ENCODE data around the gene CD81.

Gene CD81

DNA sequence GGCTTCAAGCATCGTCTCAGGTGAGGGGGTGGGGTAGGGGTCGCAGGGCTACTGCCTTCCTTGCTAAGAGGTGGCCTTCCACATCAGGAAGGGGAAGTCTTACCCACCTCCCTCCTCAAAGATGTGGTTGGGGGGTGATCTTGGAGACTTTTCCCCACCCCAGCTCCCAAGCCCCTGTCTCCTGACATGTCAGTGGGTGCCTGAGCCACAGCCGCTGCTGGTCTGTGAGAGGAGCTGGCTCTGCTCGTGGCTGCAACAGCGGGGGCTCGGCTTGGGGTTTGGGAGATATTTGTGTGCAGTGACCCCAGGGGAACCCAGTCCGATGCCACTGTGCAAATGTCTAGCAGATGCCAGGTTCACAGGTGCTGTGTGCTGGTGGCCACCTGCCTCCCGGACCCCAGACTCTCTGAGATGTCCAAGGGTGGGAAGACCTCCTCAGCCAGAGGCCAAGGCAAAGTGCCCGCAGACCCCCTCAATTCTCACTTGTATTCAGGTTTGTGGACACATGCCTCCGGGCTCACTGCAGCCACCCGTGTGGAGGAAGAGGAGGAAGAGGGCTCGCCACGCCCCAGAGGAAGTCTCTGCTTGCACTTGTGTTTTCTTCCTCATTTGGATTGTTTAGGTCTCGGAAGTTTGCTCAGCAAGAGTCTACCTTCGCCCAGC is 69.6 kb downstream of the CD81 start:
- peak overlapping the region; percentile 63 for H3K27ac ChIP-seq
- peaks cover 29% of the 10 kb centered on the region; the same call in 1 of the 2 replicates for H3K27me3 ChIP-seq
- TF ChIP-seq Cebpa-rat (IDR thresholded peaks at IDR 0.05): no peak
- peak overlapping the region; percentile 99 for H3K4me2 ChIP-seq
- H4K20me1 ChIP-seq: no peaks in the 10 kb centered on the region
- no peaks in the 10 kb centered on the region for H3K36me3 ChIP-seq
- peak overlapping the region; percentile 71 for H3K4me3 ChIP-seq
- H3K9me3 ChIP-seq: no peaks in the 10 kb centered on the region
- peak overlapping the region; percentile 46; the same call in 1 of the 2 replicates for H3K9ac ChIP-seq
- H3K4me1 ChIP-seq: peaks cover 51% of the 10 kb centered on the region
